PFSK-1 (cell line): ENCODE data around the gene ARHGAP15.

Experiments used
- POLR2AphosphoS5 ChIP-seq: IDR thresholded peaks from 2 replicates; pipeline ENCODE4 v1.6.1; 2012; ENCODE audit warnings: low read depth, mild to moderate bottlenecking, control low read depth, low read length, moderate library complexity
- SIN3A ChIP-seq: IDR thresholded peaks from 2 replicates; pipeline ENCODE4 v1.6.1; 2012; ENCODE audit warnings: mild to moderate bottlenecking, low read length, moderate library complexity, borderline replicate concordance; ENCODE audit not compliant: insufficient read depth
- TAF1 ChIP-seq: IDR thresholded peaks from 2 replicates; pipeline ENCODE4 v1.6.1; 2012; ENCODE audit warnings: low read length, control low read depth, borderline replicate concordance; ENCODE audit not compliant: insufficient read depth
- TF ChIP-seq, protein P1 (sequence below), 2 experiments: IDR thresholded peaks; 2 replicates each; pipeline versions ENCODE4 v1.6.1 to v1.8.0; 2011 to 2012; ENCODE audit warnings: low read depth in 2 of 2, low read length in 2 of 2, control low read depth in 1 of 2, inconsistent platforms in 1 of 2, mild to moderate bottlenecking in 1 of 2, moderate library complexity in 1 of 2; ENCODE audit not compliant: insufficient read depth in 1 of 2

DNA sequence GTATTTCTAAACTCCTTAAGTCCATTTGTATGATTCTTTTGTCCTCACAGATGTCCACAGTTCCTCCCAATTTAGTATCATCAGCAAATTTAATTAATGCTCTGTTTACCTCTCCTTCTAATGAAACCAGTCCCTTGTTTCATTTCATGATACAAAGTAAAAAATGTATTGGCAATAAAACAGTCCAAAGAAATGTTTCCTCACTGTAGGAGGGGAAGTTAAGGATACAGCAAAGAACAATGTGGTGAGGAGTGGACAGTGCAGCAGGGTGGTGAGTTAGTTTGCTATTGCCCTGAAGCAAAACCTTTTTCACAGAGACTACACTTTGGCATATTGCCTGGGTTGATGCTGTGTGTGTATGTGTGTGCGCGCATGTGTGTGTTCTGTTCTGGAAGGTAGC lies 401.5 kb downstream of the ARHGAP15 start:
- TF ChIP-seq POLR2AphosphoS5 (no peak), TAF1 (no peak), SIN3A (no peak)
- TF ChIP-seq, protein P1, sequence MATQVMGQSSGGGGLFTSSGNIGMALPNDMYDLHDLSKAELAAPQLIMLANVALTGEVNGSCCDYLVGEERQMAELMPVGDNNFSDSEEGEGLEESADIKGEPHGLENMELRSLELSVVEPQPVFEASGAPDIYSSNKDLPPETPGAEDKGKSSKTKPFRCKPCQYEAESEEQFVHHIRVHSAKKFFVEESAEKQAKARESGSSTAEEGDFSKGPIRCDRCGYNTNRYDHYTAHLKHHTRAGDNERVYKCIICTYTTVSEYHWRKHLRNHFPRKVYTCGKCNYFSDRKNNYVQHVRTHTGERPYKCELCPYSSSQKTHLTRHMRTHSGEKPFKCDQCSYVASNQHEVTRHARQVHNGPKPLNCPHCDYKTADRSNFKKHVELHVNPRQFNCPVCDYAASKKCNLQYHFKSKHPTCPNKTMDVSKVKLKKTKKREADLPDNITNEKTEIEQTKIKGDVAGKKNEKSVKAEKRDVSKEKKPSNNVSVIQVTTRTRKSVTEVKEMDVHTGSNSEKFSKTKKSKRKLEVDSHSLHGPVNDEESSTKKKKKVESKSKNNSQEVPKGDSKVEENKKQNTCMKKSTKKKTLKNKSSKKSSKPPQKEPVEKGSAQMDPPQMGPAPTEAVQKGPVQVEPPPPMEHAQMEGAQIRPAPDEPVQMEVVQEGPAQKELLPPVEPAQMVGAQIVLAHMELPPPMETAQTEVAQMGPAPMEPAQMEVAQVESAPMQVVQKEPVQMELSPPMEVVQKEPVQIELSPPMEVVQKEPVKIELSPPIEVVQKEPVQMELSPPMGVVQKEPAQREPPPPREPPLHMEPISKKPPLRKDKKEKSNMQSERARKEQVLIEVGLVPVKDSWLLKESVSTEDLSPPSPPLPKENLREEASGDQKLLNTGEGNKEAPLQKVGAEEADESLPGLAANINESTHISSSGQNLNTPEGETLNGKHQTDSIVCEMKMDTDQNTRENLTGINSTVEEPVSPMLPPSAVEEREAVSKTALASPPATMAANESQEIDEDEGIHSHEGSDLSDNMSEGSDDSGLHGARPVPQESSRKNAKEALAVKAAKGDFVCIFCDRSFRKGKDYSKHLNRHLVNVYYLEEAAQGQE (IDR thresholded peaks at IDR 0.05; ENCODE audit: insufficient read depth in 1 of 2, low read depth in 2 of 2, low read length in 2 of 2) = no peak
